Epithelial cell of prostate (primary cell): ENCODE data around the gene MOGAT1.

Experiments used
- DNase-seq: peaks from one replicate; pipeline ENCODE4 v3.0.0-alpha.2; 2011; ENCODE audit warnings: low read depth, low spot score
- H3K27ac ChIP-seq: fragments of 450-650 bp; 2 replicates; pipeline ENCODE4 v1.5.1; 2017; ENCODE audit warnings: mild to moderate bottlenecking

MOGAT1 gene

DNA sequence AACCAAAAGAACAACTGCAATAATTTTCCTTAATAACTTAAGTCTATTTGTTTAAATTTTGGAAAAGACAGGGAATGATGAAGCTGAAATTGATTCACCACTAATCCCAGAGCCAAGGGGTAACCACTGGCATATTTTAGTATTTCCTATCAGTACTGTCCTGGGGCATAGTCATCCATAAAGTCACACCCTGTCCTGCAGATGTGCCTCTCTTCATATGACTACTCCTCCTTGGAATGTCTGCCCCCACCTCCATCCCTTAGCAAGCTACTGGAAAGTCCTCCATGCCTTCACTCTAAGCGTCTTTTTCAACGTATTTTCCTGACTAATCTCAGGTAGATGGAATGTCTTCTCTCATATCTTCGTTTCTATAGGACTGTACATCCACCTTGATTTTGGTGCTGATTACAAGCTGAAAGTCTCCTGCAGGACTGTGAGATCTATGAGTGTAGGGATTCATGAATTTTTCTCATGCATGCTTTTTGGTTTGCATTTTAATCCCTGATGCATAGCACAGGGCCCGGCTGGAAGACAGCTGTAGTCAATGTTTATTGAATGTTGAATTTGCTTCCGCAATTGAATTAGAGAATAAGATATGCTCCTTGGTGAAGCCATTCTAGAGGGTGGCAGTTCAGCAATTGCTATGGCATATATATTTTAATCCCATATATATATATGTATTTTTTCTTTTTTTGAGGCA, 85.6 kb downstream of the MOGAT1 start:
- H3K27ac ChIP-seq = peak overlapping the region; percentile 86
- no peak for DNase-seq
